Keratinocyte (primary cell): ENCODE measurements around the gene BRD1.

Source experiments
- EZH2 ChIP-seq: IDR thresholded peaks from one replicate; pipeline ENCODE4 v1.6.1; 2012; ENCODE audit warnings: inconsistent platforms, mild to moderate bottlenecking, low read length, moderate library complexity
- TF ChIP-seq, protein P1 (sequence below), 3 experiments: IDR thresholded peaks in 1 of 3; conservative IDR thresholded peaks in 1 of 3; optimal IDR thresholded peaks in 1 of 3; 2 replicates in 2 of 3; 3 replicates in 1 of 3; pipeline versions ENCODE3 to v1.5.1; 2011; ENCODE audit warnings: low read length in 3 of 3, mild to moderate bottlenecking in 3 of 3, moderate library complexity in 2 of 3, control low read depth in 1 of 3, inconsistent platforms in 1 of 3; ENCODE audit not compliant: insufficient read depth in 2 of 3; ENCODE audit errors: extremely low read depth in 1 of 3

- TF ChIP-seq, protein P1, sequence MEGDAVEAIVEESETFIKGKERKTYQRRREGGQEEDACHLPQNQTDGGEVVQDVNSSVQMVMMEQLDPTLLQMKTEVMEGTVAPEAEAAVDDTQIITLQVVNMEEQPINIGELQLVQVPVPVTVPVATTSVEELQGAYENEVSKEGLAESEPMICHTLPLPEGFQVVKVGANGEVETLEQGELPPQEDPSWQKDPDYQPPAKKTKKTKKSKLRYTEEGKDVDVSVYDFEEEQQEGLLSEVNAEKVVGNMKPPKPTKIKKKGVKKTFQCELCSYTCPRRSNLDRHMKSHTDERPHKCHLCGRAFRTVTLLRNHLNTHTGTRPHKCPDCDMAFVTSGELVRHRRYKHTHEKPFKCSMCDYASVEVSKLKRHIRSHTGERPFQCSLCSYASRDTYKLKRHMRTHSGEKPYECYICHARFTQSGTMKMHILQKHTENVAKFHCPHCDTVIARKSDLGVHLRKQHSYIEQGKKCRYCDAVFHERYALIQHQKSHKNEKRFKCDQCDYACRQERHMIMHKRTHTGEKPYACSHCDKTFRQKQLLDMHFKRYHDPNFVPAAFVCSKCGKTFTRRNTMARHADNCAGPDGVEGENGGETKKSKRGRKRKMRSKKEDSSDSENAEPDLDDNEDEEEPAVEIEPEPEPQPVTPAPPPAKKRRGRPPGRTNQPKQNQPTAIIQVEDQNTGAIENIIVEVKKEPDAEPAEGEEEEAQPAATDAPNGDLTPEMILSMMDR (optimal IDR thresholded peaks at IDR 0.05 in 1 of 3, IDR thresholded peaks at IDR 0.05 in 1 of 3, conservative IDR thresholded peaks at IDR 0.05 in 1 of 3; ENCODE audit: extremely low read depth in 1 of 3, insufficient read depth in 2 of 3, low read length in 3 of 3), result no peak
- TF ChIP-seq EZH2, result no peak
Measured at GRCh38 chr22:49772692-49773091, 55.0 kb downstream of the BRD1 start.
